Osteocyte (in vitro differentiated cells): ENCODE data around the gene DNAH7. TPM values are rescaled to one million over a fixed set of nuclear protein-coding genes. Genes with fewer than 3 reads are reported as not detected.
A peak's percentile ranks its signal among the peaks of the same experiment; 100 is the strongest.

Experiments
- DNase-seq: peaks from one replicate; pipeline ENCODE4 v3.0.0; 2021; ENCODE audit warnings: mixed read lengths; ENCODE audit not compliant: unreplicated experiment; ENCODE audit errors: extremely low spot score
- H3K27ac Mint-ChIP-seq: one replicate; pipeline ENCODE4 v1.8.0; 2021; ENCODE audit warnings: mild to moderate bottlenecking, mixed read lengths; ENCODE audit not compliant: unreplicated experiment
- H3K27me3 Mint-ChIP-seq: one replicate; pipeline ENCODE4 v1.8.0; 2021; ENCODE audit warnings: mixed read lengths; ENCODE audit not compliant: unreplicated experiment
- H3K36me3 Mint-ChIP-seq: one replicate; pipeline ENCODE4 v1.8.0; 2021; ENCODE audit warnings: mixed read lengths; ENCODE audit not compliant: unreplicated experiment
- H3K4me1 Mint-ChIP-seq: one replicate; pipeline ENCODE4 v1.8.0; 2021; ENCODE audit warnings: mixed read lengths; ENCODE audit not compliant: unreplicated experiment
- H3K4me3 Mint-ChIP-seq: one replicate; pipeline ENCODE4 v1.8.0; 2021; ENCODE audit warnings: mild to moderate bottlenecking, moderate library complexity, mixed read lengths; ENCODE audit not compliant: unreplicated experiment
- H3K9me3 Mint-ChIP-seq: one replicate; pipeline ENCODE4 v1.8.0; 2021; ENCODE audit warnings: mixed read lengths; ENCODE audit not compliant: unreplicated experiment
- CTCF ChIP-seq: fragments of 200-600 bp; sonication (generic); IDR thresholded peaks from 2 replicates; pipeline ENCODE4 v1.5.0; 2021; ENCODE audit warnings: antibody characterized with exemption, mild to moderate bottlenecking, moderate library complexity
- total RNA-seq: library from RNA; stranded (reverse); gene quantifications from 2 replicates; pipeline ENCODE4 v1.2.1, GENCODE V29; 2021

DNAH7 gene
- total RNA-seq, 1 donor from 2014 or later, result 0.43 TPM

GRCh38 chr2:195848119-195848899, 220.3 kb downstream of the DNAH7 start:
- TF ChIP-seq CTCF, result peak; percentile 8
- H3K4me3 Mint-ChIP-seq, result no peak overlapping the region
- H3K9me3 Mint-ChIP-seq, result no peaks in the 10 kb centered on the region
- no peak for DNase-seq
- H3K27me3 Mint-ChIP-seq, result peaks cover 40% of the 10 kb centered on the region
- H3K36me3 Mint-ChIP-seq, result no peaks in the 10 kb centered on the region
- H3K27ac Mint-ChIP-seq, result no peak overlapping the region
- no peaks in the 10 kb centered on the region for H3K4me1 Mint-ChIP-seq

- H3K4me1 Mint-ChIP-seq, result no peaks in the 10 kb centered on the region
- no peaks in the 10 kb centered on the region for H3K9me3 Mint-ChIP-seq
- no peak overlapping the region for H3K27ac Mint-ChIP-seq
- peaks cover 49% of the 10 kb centered on the region for H3K27me3 Mint-ChIP-seq
- no peaks in the 10 kb centered on the region for H3K36me3 Mint-ChIP-seq
- H3K4me3 Mint-ChIP-seq, result no peak overlapping the region
- TF ChIP-seq CTCF, result no peak
- DNase-seq, result no peak
Measured at GRCh38 chr2:195842932-195843331, 225.7 kb downstream of the DNAH7 start.

- Mint-ChIP-seq H3K4me3 (no peak overlapping the region), H3K9me3 (no peaks in the 10 kb centered on the region), H3K27me3 (peaks cover 57% of the 10 kb centered on the region), H3K27ac (no peak overlapping the region), H3K4me1 (no peaks in the 10 kb centered on the region), H3K36me3 (no peaks in the 10 kb centered on the region)
- TF ChIP-seq CTCF, result no peak
- DNase-seq, result no peak
Measured at GRCh38 chr2:195838002-195838401, 230.6 kb downstream of the DNAH7 start.

DNA sequence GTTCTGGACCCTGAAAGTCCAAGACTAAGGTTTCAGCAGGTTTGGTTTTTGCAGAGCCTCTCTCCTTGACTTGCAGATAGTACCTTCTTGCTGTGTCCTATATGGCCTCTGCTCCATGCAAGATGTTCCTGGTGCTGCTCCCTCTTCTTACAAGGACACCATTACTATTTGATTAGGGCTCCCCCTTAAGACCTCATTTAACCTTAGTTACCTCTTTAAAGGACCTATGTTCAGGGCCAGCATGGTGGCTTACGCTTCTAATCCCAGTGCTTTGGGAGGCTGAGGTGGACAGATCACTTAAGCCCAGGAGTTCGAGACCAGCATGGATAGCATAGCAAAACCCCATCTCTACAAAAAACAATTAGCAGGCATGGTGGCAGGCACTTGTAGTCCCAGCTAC, 232.6 kb downstream of the DNAH7 start:
- Mint-ChIP-seq H3K27ac (no peak overlapping the region), H3K27me3 (peaks cover 58% of the 10 kb centered on the region), H3K4me1 (no peaks in the 10 kb centered on the region), H3K4me3 (no peak overlapping the region), H3K9me3 (no peaks in the 10 kb centered on the region), H3K36me3 (no peaks in the 10 kb centered on the region)
- no peak for DNase-seq
- no peak for TF ChIP-seq CTCF

- H3K36me3 Mint-ChIP-seq, result no peaks in the 10 kb centered on the region
- no peaks in the 10 kb centered on the region for H3K9me3 Mint-ChIP-seq
- H3K4me1 Mint-ChIP-seq, result no peaks in the 10 kb centered on the region
- H3K27me3 Mint-ChIP-seq, result peaks cover 52% of the 10 kb centered on the region
- TF ChIP-seq CTCF, result no peak
- no peak for DNase-seq
- H3K4me3 Mint-ChIP-seq, result no peak overlapping the region
- no peak overlapping the region for H3K27ac Mint-ChIP-seq
Measured at GRCh38 chr2:195834836-195835235, 233.8 kb downstream of the DNAH7 start.
